Measurements from ENCODE around the gene GRIK4.
"Not testable (repeated sequence)": the region's sequence is repeated elsewhere in the genome, so short reads cannot be mapped to it uniquely, and the experiment has no call there.

The GRIK4 gene

DNA sequence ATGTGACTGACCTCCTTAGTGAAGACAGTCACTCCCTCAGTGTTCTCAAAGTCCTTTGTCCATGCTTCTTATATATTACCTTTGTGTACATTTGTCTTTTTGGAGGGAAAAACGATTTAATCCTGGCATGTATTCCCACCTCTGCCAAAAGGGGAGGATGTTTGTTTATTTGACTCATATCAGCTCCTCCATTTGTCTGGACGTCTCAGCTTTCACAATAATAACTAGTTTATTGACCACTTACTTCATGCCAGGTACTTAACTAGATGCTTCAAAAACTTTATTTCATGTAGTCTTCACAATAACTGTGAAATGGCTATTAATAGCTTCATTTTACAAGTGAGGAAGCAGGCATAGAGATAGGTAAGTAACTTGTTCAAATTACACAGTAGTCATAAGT, 517.6 kb downstream of the GRIK4 start:
- DNase-seq, result no peak

DNA sequence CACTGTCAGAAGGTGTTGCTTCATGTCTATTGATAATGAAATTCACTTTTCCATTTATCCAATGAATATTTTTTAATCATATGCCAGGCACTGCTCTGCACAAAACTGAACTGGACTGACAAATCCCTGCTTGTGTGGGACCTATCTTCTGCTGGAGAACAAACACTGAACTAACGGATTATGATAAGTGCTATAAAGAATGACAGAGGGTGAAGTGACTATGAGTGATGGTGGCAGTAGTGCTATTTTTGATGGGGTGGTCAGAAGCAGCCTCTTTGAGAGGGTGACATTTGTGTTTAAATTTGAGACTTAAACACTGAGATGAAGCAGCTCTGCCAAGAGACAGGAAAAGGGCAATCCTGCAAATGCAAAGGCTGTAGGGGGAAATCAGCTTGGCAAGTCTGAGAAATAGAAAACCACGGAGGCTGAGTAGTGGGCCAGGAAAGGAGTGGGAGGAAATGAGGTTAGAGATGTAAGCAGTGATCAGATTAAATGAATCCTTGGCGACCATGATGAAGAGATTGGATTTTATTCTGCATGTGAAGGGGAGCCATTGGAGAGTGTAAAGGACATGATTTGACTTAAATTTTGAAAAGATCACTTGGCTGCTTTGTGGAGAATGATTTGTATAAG, 518.4 kb downstream of the GRIK4 start:
- no peak for DNase-seq

DNA sequence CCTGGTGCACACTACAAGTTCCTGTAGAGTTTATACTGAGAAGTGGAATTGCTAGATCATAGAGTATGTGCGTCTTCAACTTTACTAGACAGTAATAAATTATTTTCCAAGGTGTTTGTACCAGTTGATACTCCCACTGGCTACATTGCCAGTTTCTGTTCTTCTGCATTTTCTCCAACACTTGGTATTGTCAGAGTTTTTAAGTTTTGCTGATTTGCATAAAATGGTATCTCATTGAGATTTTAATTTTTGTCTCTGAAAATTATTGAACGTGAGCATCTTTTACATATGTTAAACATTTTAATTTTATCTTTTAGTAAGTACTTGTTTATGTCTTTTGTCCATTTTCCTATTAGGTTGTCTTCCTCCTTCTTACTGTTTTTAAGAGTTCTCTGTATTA, 519.6 kb downstream of the GRIK4 start:
- no peak for DNase-seq

DNA sequence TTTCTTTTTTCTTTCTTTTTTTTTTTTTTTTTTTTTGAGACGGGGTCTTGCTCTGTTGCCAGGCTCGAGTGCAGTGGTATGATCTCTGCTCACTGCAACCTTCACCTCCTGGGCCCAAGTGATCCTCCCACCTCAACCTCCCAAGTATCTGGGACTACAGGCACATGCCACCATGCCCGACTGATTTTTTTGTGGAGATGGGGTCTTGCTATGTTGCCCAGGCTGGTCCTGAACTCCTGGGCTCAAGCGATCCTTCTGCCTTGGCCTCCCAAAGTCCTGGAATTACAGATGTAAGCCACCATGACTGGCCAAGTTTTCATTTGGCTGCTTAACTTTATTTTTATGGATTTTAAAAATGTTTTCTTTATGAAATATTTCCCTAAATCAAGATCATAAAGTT, 520.1 kb downstream of the GRIK4 start:
- DNase-seq, result not testable (repeated sequence)

DNA sequence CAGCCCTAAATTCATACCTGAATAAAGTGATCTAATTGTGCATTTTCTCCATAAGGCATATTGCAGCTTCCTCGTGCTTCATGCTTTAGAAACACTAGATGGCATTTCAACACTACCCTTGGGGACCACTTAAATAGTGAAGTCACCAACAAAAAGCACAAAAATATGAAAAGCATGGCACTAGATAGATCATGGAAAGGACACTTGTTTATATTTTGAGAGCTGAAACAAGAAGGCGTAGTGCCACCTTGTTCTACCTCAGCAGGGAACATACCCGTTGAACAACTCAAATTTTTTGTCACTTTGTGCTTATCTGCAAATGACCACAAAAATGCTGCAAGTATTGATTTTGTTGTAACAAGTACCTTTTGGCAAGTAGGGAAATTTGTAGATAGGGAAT, 521.0 kb downstream of the GRIK4 start:
- no peak for DNase-seq

DNA sequence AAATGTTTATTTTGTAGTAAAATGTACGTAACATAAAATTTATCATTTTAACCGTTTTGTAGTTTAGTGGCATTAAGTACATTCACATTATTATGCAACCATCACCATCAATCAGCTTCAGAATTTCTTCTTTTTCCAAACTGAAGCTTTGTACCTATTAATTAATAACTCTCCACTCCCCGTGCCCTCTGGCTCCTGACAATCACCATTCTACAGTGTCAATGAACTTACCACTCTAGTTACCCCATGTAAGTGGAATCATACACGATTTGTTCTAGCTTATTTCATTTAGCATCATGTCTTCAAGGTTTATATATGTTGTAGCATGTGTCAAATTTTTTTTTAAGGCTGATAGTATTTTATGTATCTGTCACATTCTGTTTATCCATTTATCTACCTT, 522.1 kb downstream of the GRIK4 start:
- DNase-seq, result no peak

DNA sequence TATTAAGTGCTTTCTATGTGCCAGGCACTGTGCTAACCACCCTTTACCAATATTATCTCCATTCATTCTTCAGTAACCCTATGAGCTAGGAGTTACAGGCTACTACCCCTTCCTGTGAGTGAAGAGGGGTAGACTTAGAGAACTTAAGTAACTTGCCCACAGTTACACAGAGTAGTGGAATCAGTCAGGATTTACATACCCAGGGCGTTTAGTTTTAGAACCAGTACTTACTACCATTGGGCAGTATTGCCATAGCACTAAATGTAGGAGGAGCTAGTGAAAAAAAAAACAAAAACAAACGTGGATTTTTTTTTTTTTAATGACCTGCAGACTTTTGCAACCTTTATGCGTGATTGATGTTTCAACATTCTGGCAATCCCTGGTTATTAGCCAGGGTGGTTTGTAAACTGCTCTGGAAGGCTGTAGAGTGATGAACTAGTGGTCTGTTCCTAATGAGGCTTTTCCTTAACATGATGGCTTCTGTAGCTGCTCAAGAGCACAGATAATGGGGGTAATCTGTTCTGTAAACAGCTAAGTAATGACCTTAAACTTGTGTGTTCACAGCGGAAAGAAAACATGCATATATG, 523.7 kb downstream of the GRIK4 start:
- DNase-seq, result no peak

DNA sequence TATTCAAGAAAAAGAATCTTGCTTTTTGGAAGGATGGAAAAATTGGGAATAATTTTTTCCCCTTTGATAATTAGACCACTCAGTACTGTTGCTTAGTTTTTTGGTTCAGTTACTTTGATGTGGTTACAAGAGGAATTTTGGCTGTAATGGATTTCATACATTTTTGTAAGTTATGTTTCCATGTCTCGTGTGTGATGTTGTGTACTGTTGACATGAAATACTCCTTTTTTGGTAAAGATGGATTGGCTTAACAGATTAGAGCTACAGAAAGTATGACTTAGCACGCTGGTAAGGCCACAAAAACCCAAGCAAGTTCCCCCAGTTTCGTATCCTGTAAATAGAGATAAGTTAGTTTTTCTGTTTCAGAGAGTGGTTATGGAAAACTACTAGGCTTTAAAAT, 524.2 kb downstream of the GRIK4 start:
- DNase-seq, result no peak

DNA sequence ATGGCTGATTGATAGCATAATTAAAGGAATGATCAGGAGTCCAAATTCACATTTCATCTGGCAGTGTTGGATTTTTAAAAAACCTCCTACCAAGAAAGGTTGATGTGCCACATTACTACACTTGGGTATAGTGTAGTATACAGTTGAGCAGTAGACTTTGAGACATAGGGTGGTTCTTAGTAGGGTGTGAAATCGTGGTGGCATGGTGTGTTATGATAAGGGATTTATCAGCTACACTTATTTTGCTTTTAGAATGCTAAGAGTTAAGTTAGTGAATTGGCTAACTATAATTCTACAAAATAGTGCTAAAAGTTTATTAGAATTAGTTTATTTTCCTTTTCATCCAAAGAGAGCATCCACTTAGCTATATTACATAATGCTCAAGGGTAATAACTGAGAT, 525.5 kb downstream of the GRIK4 start:
- DNase-seq, result no peak
